D341Med (cell line): Measurements from ENCODE around the gene PLEKHG5.

Source experiments
- DNase-seq: peaks from one replicate; pipeline ENCODE4 v3.0.0; 2012; ENCODE audit warnings: low spot score

The PLEKHG5 gene, protein sequence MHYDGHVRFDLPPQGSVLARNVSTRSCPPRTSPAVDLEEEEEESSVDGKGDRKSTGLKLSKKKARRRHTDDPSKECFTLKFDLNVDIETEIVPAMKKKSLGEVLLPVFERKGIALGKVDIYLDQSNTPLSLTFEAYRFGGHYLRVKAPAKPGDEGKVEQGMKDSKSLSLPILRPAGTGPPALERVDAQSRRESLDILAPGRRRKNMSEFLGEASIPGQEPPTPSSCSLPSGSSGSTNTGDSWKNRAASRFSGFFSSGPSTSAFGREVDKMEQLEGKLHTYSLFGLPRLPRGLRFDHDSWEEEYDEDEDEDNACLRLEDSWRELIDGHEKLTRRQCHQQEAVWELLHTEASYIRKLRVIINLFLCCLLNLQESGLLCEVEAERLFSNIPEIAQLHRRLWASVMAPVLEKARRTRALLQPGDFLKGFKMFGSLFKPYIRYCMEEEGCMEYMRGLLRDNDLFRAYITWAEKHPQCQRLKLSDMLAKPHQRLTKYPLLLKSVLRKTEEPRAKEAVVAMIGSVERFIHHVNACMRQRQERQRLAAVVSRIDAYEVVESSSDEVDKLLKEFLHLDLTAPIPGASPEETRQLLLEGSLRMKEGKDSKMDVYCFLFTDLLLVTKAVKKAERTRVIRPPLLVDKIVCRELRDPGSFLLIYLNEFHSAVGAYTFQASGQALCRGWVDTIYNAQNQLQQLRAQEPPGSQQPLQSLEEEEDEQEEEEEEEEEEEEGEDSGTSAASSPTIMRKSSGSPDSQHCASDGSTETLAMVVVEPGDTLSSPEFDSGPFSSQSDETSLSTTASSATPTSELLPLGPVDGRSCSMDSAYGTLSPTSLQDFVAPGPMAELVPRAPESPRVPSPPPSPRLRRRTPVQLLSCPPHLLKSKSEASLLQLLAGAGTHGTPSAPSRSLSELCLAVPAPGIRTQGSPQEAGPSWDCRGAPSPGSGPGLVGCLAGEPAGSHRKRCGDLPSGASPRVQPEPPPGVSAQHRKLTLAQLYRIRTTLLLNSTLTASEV

DNA sequence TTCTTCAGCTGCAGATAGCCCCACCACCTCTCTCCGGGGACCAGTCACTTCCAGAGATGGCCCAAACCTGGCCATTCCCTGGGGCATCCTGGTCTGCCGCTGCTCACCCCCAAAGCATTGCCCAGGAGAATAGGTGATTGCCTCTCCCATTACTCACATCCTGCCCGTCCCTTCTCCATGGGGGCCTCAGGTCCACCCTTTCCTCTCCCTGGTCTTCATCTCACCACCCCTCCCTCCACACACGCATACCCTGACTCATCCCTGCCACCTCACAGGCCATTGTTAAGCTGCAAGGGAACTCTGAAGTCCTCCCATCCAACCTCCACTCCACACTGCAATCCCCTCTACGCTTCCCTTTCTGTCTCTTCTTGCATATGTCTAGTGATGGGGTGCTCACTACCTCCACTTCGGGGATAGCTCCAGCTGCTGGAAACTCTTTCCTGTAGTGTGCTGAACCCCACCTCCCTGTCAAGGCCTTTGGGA, at the start of gene PLEKHG5:
Gene PLEKHG5, minus strand, starts transcription at position 188 of the 483 bp plus-strand sequence. CDS start 14,096 bp downstream, outside the sequence.
- DNase-seq = no peak

DNA sequence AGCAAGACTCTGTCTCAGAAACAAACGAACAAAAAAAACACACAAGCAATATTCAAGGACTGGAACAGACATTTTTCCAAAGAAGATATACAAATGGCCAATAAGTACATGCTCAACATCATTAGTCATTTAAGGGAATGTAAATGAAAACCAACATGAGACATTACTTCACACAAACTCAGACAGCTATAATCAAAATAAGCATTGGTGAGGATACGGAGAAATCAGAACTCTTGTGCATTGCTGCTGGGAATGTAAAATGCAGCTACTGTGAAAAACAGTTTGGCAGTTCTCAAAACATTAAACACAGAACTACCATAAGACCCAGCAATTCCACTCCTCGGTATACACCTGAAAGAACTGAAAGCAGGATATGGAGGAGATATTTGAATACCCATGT, 47.5 kb upstream of the PLEKHG5 start:
- DNase-seq = no peak

DNA sequence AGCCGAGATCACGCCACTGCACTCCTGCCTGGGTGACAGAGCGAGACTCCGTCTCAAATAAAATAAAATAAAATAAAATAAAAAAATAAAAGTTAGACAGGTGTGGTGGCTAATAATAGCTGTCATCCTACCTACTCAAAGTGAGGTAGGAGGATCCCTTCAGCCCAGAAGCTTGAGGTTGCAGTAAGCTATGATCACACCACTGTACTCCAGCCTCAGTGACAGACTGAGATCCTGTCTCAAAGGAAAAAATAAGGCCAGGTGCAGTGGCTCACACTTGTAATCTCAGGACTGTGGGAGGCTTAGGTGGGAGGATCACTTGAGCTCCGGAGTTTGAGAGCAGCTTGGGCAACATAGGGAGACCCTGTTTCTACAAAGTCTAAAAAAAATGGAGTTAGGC, 44.8 kb upstream of the PLEKHG5 start:
- no peak for DNase-seq

DNA sequence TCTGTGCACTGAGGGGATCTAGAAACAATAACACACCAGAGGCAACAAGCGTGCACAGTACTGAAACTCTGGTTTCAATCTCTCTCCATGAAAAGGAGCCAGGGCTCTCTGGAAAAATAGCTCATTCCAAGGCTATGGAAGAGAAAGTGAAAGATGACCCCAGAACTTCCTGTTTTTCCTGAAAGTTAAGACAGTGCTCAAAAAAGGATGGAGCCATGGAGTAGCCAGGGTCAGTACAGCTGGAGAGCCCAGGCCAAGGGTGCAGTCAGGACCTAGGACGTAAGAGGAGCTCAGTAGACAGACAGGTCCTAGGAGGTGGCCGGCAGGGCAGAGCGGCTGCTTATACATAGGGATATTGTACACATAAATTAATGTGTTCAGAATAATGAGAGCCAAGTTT, 43.7 kb upstream of the PLEKHG5 start:
- no peak for DNase-seq

DNA sequence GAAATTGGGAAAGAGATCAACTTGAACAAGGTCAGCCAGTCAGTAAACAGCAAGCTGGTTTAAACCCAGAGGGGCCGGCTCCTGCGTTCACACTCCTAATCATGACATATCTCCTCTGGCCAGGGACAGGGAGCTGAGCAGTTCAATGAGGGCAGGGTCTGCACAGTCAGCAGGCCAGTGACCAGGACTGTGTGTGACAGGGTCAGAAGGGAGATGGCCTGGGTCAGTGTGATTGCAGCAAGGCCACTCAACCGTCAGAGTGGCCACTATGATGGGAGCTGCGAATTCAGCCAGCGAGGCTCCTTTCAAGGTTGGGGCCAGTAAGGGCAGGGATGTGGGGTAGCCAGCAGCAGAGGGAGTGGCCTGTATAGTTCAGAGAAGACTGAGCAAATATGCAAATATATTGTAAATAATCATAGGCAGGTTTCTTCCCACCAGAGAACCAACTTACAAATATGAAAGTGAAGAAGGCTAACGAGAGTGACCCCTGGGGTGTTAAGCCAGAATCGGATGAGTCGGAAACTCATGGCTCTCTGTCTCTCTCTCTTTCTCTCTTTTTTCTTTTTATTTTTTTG, 42.9 kb upstream of the PLEKHG5 start:
- DNase-seq = no peak

DNA sequence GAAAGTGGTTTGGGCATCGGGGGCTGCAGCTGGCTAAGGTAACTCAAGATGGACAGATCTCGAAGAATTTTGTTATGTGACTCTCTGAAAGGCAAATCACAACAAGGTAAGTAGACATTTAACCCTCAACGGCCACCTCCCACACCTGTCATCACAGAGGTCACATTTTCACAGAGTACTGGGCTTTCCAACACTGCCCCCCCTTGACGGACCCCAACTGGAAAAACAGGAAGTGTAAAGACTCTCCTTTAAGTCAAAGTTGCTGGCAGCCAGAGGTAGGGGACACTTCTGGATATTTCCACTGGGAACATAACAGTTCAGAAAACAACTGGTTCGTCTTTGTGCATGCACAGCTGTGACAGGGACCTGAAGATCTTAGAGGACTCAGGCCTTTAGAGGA, 40.5 kb upstream of the PLEKHG5 start:
- DNase-seq = no peak

DNA sequence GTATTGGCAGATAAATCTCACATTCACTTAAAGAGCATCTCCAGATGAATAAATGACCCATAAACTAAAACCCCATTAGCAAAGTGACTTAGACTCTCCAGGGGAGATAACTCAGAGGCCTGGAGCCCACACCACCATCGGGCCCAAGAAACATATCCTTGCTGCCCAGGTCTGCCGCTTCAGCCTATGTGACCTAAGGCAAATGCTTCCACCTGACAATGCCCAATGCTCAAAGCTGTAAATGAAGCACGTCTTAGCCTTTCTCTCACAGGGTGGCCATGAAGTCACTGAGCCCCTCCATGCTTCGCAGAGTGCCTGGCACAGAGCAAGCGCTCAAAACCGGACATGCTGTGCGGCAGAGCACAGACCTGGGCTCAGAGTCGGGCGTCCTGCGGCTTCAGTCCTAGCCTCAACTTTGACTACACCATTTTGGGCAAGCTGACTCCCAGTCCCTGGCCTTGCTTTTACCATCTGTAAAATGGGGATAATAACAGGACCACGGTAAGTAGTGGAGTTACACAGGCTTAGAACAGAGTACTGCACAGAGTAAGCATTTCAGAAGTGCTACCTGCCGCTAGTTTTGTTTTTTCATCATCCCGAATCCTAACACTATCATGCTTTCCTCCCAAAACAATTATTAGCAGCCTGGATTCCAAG, 39.2 kb upstream of the PLEKHG5 start:
- no peak for DNase-seq

DNA sequence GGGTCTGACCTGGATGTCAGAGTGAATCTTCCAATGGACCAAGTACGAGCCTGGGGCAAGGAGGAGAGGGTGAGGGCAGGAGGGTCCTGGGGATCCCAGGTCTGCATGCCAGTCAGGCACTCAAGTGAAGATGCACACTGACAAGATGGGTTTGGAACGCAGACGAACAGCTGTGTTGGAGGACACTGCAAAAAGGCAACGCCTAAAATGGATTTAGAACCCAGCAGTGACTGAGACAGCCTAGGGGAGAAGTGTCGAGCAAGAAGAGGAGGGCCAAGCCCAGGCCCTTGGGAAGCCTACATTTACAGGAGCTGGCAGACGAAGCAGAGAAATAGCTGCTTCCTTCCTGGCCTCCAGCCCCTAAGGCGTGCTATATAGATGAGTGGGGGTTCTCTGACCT, 37.0 kb upstream of the PLEKHG5 start:
- DNase-seq = no peak

DNA sequence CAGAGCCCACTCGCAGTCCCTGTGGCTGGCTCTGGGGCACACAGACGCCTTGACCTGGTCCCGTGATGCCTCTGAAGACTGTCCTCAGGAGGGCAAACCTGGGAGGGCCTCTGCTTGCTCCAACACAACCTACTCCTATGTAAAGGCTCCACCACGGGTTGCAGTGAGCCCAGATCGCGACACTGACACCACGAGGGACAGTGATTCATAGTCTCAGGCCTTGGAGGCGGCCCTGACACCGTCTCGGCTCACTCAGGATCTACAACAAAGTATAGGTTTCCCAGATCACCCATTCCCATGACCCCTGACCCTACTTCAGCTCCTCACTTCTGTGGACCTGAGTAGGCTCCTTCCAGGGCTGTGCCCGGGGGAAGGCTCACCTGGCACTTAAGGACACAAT, 34.8 kb upstream of the PLEKHG5 start:
- no peak for DNase-seq

DNA sequence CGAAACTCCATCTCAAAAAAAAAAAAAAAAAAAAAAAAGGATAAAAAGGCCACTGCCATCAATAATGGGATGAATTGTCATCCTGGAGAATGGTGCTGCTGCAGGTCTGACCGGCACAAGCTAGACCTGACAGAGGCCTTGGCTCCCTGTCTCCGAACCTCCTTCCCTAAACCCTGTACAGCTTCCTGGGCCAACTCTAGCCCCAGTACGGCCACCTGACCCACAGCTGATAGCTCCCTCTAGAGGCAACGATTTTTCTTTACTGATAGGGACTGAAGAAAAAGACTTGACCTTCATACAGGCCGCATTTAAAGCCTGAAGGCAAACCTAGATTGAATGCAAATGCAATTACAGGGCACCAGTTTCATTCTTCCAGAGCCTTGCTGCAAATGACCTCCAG, 32.1 kb upstream of the PLEKHG5 start:
- DNase-seq = peak; percentile 57

DNA sequence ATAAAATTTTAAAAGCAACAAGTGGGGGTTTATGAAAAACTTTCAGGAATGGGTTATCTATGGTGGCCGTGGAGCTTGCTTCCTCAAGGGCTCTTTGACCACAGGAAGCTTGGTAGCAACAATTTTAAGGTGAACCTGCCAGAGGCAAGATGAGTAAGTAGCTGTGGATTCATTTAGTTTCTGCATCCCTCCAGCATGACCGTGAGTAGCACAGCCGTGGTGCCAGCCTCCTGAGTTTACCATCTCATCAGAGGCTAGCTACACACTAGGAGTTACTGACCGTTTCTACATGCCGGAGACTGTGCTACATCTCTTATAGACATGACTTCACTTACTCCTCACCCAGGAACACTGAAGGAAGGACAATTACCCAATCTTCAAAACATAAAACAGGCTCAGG, 30.1 kb upstream of the PLEKHG5 start:
- DNase-seq = no peak

DNA sequence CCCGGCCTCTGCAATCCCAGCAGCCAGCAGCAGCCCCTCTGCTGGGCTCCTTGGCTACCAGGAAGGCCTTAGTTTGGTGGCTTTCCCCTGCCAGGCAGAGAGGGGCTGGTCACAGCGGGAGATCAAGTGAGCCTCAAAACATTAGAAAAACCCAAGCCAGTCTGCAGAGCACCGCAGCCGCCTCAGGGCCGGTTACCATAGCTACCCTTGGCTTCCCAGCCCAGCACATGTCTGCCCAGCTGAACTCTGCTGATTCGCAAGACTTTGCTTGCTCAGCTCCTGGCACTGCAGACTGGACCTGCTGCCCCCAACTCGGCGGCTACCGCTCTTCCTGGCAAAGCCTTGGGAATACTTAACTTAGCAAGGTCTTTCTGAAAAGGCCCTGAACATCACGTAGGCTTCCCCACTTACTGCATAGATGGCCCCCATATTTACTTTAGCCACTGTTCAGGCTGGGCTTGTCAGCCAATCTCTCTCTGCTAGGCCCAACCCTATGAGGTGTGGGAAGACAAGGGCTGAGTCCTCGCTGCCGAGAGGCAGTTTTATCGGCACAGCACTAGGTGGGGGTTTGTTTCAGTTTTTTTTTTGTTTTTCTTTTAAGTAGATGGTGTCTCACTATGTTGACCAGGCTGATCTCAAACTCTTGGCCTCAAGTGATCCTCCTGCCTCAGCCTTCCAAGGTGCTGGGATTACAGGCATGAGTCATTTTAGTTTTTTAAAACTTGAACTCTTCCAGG, 28.6 kb upstream of the PLEKHG5 start:
- peak; percentile 32 for DNase-seq

DNA sequence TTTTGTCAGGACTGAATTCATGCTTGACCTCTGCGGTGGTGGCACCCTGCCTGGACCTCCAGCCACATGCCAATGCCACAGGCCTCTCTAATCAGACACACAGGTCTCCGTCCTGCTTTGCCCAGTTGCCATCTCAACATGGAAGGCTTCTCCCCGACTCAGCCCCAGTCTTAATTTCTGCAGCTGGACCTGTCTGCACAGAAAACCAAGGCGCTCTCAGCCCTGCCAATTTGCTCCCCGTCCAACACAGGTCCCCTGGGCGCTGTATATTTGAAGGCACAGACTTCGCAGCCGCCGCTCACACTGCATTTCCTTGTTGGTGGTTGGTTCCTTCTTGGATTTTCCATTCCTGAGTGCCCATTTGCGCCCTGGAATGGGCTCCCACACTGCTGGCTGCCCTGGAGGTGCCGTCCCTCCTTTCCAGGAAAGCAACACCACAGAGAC, 28.0 kb upstream of the PLEKHG5 start:
- DNase-seq = no peak

DNA sequence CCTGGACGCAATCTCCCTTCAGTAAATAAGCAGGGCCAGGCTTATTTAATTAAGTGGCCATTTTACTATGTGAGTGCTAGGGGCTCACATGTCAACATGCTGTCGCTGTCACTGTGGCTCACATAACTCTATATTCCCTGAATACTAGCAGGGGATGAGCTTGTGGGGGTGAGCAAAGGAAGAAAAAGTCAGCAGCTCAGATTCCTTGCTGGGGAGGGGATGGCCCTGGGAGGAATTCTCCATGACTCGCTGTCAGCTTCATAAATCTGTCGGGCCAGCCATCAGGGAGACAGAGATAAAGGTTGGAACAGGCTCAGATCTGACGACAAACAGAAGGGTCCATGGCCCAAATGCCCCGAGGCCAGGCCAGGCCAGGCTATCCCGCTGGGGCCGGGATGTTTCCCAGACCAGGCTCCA, 26.0 kb upstream of the PLEKHG5 start:
- no peak for DNase-seq

DNA sequence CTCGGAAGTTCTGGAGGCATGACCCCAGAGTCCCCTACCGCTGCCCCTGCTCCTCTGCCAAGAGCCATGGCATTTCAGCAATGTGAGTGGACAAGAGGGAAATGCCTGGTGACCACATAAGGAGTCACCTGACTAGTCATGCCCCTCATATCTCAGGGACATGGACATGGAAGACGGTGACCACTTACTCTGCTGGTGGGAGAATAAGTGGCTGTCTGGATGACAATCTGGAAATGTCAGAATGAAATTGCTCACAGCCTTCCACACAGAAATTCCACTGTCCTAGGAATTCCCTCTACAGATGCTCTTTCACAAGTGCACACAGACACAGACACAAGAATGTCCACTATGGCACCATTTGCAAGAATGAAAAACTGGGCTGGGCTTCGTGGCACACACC, 24.3 kb upstream of the PLEKHG5 start:
- DNase-seq = no peak

DNA sequence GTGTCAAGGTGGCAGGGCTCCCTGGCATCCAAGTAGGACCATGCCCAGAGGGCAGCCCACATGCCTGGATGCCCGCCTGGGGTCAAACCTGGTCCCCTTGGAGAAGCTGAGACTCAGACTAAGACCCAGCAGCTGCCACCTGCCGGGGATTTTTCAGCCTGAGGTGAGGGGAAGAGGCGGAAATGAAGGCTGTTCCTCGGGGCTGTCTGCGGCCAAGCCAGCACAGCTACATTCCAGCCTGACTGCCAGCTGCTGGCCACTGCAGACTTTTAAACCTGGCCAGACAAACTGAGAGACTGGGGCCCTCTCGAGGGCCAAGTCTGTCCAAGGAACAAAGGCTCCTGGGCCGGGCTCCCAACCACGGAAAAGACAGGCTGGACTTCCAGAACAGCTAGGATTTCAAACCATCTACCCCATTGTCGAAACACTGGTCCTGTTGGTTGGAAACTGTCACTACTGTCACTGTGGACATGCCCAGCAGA, 21.9 kb upstream of the PLEKHG5 start:
- no peak for DNase-seq

DNA sequence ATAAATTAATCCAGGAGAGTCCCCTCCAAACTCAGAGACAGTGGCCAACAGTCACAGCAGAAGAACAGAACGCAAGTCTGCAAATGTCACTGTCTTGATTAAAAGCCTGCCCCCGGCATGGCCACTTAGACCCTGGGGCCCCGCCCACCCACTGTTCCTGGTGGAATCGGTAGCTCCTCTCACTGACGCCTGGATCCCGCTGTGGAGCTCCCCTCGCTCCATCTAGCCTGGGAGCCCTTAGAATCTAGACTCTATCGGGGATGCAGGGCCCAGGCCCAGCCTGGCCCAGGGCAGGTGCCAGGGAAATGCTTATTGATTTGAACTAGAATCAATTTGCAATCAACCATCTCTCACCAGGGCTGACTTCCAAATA, 21.4 kb upstream of the PLEKHG5 start:
- DNase-seq = no peak

DNA sequence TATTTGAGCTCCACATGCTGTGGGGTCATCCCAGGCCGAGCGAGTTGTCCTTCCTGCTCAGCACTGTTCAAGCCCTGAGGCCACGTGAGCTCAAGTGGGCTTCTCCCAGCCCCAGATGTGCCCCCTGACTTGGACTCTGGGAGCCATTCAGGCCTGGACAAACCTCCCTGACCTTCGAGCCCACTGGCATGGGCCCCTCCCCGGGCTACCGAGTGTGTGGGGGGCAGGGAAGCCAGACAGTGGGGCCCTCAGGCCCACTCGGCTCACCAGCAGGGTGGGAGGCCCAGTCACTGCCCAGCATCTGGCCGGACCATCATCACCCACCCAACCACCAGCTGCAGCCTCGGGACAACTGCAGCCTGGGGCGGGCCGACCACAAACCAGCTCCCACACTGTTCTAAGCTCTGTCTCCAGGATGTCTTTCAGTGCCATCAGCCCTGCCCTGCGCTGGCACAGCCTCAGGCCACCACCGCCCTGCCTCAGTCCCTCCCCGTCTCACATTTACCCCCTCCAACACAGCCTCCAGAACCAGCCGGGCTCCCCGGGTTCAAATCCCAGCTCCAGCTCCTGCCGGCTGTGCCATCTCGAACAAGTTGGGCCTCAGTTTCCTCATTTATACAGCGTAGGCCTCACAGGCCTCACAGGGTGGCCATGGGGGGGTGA, 20.9 kb upstream of the PLEKHG5 start:
- DNase-seq = no peak

DNA sequence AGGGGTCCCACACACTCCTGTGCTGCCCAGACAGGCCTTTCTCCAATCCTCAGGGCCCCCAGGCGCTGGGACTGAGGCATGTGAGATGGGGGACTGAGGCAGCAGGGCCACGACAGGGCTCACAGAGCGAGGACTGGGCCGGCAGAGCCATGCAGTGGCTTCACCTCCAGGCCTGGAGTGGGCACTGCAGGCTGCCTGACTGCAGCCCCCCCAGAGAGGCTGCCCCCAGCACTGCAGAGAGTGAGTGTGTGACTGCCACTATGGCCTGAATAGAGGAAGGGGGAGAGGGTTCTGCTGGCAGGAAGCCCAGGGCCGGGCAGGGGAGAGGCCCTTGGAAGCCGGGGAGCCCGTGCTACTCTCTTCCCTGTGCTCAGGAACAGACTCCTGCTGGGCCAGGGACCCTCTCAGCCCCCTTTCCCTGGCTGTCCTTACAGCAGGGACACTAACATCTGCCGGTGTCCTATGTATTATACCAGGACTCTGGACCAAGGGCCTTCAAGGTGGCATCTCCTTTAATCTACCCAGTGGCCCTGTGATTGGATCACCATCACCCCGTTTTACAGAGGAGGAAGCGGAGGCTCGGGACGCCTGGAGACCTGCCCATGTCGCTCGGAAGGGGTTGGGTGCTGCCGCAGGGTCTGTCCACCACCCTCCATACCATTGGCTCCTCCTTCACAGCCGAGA, 20.2 kb upstream of the PLEKHG5 start:
- no peak for DNase-seq

DNA sequence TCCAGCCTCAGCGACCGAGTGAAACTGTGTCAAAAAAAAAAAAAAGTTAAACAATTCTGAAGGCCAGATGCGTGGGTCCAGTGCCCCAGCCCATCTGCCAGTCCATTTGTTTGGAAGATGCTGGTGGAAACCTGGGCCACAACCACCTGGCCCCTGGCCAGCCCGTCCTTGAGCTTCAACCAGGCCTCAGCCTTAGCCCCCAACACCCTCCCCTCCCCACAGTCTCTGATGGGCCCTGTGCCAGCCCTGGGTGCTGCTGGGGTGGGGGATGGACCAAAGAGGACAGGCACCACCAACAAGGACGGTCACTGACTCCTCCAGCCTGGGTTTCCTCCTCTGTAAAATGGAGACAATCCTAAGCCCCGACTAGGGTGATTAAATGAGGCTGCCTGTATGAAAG, 19.6 kb upstream of the PLEKHG5 start:
- DNase-seq = no peak
